ENCODE data around the gene RAB36. TPM values are rescaled to one million over a fixed set of nuclear protein-coding genes. Genes with fewer than 3 reads are reported as not detected.

Gene RAB36
- polyA plus RNA-seq, 1 of the 3 experiments (the other 2 are of a cell fraction): 6.6 TPM

- TF ChIP-seq, protein P1, sequence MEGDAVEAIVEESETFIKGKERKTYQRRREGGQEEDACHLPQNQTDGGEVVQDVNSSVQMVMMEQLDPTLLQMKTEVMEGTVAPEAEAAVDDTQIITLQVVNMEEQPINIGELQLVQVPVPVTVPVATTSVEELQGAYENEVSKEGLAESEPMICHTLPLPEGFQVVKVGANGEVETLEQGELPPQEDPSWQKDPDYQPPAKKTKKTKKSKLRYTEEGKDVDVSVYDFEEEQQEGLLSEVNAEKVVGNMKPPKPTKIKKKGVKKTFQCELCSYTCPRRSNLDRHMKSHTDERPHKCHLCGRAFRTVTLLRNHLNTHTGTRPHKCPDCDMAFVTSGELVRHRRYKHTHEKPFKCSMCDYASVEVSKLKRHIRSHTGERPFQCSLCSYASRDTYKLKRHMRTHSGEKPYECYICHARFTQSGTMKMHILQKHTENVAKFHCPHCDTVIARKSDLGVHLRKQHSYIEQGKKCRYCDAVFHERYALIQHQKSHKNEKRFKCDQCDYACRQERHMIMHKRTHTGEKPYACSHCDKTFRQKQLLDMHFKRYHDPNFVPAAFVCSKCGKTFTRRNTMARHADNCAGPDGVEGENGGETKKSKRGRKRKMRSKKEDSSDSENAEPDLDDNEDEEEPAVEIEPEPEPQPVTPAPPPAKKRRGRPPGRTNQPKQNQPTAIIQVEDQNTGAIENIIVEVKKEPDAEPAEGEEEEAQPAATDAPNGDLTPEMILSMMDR (IDR thresholded peaks at IDR 0.05): no peak
Measured at GRCh38 chr22:23203452-23204124, 58.3 kb downstream of the RAB36 start (continued).

- Histone ChIP-seq H3K4me3 (ENCODE audit: low read depth in 2 of 2, low read length in 1 of 2) (no peak overlapping the region), H2AFZ (ENCODE audit: low read depth) (no peak overlapping the region), H3K27me3 (ENCODE audit: insufficient read depth) (no peaks in the 10 kb centered on the region), H4K20me1 (ENCODE audit: insufficient read depth) (peaks cover 34% of the 10 kb centered on the region), H3K79me2 (ENCODE audit: insufficient read depth) (peaks cover 46% of the 10 kb centered on the region), H3K9ac (no peak overlapping the region), H3K9me2 (no peaks in the 10 kb centered on the region), H3K9me3 (no peaks in the 10 kb centered on the region), H3K4me1 (ENCODE audit: control insufficient read depth in 1 of 2, insufficient read depth in 2 of 2, low read depth in 1 of 2, low read length in 1 of 2) (peaks cover 0 to 34% of the 10 kb centered on the region in 2 experiments; a peak in 1 of 4 replicates), H3K36me3 (replicated peaks in 1 of 2; ENCODE audit: control insufficient read depth in 1 of 2, insufficient read depth in 2 of 2, low read length in 1 of 2) (no peaks in the 10 kb centered on the region), H3K27ac (ENCODE audit: low read depth in 2 of 2, low read length in 1 of 2) (peak overlapping the region in 1 of 2 experiments; percentile 90; a peak in 2 of 4 replicates), H3F3A (replicated peaks; ENCODE audit: insufficient read depth) (no peaks in the 10 kb centered on the region), H3K4me2 (no peak overlapping the region)
- ChIA-PET CTCF (interaction anchor here (0.7 to 0.8 kb wide), 2 partner anchors 15 to 30 kb away, joined by 3 read pairs; no protein-coding TSS in a partner anchor), POLR2A (no interaction called here)
- WGBS (ENCODE audit: low lambda C conversion rate): 93% methylated on average over 8 of the region's 11 CpGs
- no peak for TF ChIP-seq POLR2AphosphoS5 (IDR thresholded peaks at IDR 0.05; ENCODE audit: low read depth, low read length)
- TF ChIP-seq, protein P2, sequence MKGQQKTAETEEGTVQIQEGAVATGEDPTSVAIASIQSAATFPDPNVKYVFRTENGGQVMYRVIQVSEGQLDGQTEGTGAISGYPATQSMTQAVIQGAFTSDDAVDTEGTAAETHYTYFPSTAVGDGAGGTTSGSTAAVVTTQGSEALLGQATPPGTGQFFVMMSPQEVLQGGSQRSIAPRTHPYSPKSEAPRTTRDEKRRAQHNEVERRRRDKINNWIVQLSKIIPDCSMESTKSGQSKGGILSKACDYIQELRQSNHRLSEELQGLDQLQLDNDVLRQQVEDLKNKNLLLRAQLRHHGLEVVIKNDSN (IDR thresholded peaks at IDR 0.05; ENCODE audit: borderline replicate concordance, low read depth): no peak
- TF ChIP-seq, protein P3, sequence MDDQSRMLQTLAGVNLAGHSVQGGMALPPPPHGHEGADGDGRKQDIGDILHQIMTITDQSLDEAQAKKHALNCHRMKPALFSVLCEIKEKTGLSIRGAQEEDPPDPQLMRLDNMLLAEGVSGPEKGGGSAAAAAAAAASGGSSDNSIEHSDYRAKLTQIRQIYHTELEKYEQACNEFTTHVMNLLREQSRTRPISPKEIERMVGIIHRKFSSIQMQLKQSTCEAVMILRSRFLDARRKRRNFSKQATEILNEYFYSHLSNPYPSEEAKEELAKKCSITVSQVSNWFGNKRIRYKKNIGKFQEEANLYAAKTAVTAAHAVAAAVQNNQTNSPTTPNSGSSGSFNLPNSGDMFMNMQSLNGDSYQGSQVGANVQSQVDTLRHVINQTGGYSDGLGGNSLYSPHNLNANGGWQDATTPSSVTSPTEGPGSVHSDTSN (IDR thresholded peaks at IDR 0.05): no peak
- TF ChIP-seq EZH2phosphoT487 (IDR thresholded peaks at IDR 0.05; ENCODE audit: borderline replicate concordance, low read depth): no peak
- TF ChIP-seq, protein P4, sequence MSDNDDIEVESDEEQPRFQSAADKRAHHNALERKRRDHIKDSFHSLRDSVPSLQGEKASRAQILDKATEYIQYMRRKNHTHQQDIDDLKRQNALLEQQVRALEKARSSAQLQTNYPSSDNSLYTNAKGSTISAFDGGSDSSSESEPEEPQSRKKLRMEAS (IDR thresholded peaks at IDR 0.05; ENCODE audit: low read depth): no peak
- no peak for TF ChIP-seq NFIC (IDR thresholded peaks at IDR 0.05; ENCODE audit: borderline replicate concordance)
- no peak for TF ChIP-seq FOXJ3 (CRISPR knock-in tag; IDR thresholded peaks at IDR 0.05)
- TF ChIP-seq TCF12 (IDR thresholded peaks at IDR 0.05): no peak
- no peak for TF ChIP-seq GATA2 (CRISPR knock-in tag; IDR thresholded peaks at IDR 0.05)
- TF ChIP-seq NRF1 (IDR thresholded peaks at IDR 0.05; ENCODE audit: low read depth, low read length): no peak
- TF ChIP-seq TEAD4 (IDR thresholded peaks at IDR 0.05; ENCODE audit: borderline replicate concordance, insufficient read depth): no peak
- DNase-seq: no peak
Measured at GRCh38 chr22:23204125-23204488, 58.8 kb downstream of the RAB36 start.

Data from SK-N-SH (cell line).